K562 (cell line): ENCODE measurements around the gene COL7A1. TPM values are rescaled to one million over a fixed set of nuclear protein-coding genes. Genes with fewer than 3 reads are reported as not detected.
A peak's percentile ranks its signal among the peaks of the same experiment; 100 is the strongest.

Experiments
- ARID1B ChIP-seq: fragments of 450-650 bp; IDR thresholded peaks from 2 replicates; pipeline ENCODE4 v1.6.1; 2016; ENCODE audit warnings: antibody characterized with exemption, mild to moderate bottlenecking, inconsistent platforms
- ATF6 ChIP-seq: sonication (generic); formaldehyde crosslinking; IDR thresholded peaks from 2 replicates; pipeline ENCODE4 v1.4.0; 2020; ENCODE audit warnings: mild to moderate bottlenecking, missing genetic modification reagents
- CTCFL ChIP-seq: IDR thresholded peaks from 2 replicates; pipeline ENCODE4 v1.6.1; 2011; ENCODE audit warnings: borderline replicate concordance, low read depth, mild to moderate bottlenecking, moderate library complexity, low read length; ENCODE audit not compliant: insufficient read depth, poor library complexity, severe bottlenecking
- EGR1 ChIP-seq: fragments of 450-650 bp; conservative IDR thresholded peaks from 2 replicates; pipeline ENCODE4 v1.6.1; 2017; ENCODE audit warnings: mild to moderate bottlenecking
- HDAC1 ChIP-seq, 2 experiments: fragments of 450-650 bp; IDR thresholded peaks; 2 replicates each; pipeline ENCODE4 v1.6.1; 2016 to 2017; ENCODE audit warnings: inconsistent platforms in 1 of 2, mild to moderate bottlenecking in 1 of 2, moderate library complexity in 1 of 2
- HMGN3 ChIP-seq: IDR thresholded peaks from 2 replicates; pipeline ENCODE4 v1.6.1; 2011; ENCODE audit warnings: borderline replicate concordance, low read depth, mild to moderate bottlenecking, mixed read lengths, low read length; ENCODE audit not compliant: insufficient read length; ENCODE audit errors: extremely low read depth
- MCM3 ChIP-seq: fragments of 450-650 bp; IDR thresholded peaks from 2 replicates; pipeline ENCODE4 v1.6.1; 2016
- MCM7 ChIP-seq, 2 experiments: fragments of 450-650 bp; IDR thresholded peaks; 2 replicates each; pipeline ENCODE4 v1.6.1; 2016 to 2018
- MYBL2 ChIP-seq, 2 experiments: fragments of 450-650 bp in 1 of 2; sonication (generic) in 1 of 2; formaldehyde crosslinking in 1 of 2; IDR thresholded peaks; 2 replicates each; pipeline versions ENCODE4 v1.6.1 to v1.8.1; 2017 to 2022; ENCODE audit warnings: borderline replicate concordance in 1 of 2, inconsistent platforms in 1 of 2, low read depth in 1 of 2, mild to moderate bottlenecking in 1 of 2, missing genetic modification reagents in 1 of 2, moderate library complexity in 1 of 2
- NELFE ChIP-seq: IDR thresholded peaks from 2 replicates; pipeline ENCODE4 v1.6.1; 2011; ENCODE audit warnings: mild to moderate bottlenecking; ENCODE audit not compliant: insufficient read depth, insufficient read length
- RBM17 ChIP-seq: fragments of 200-400 bp; formaldehyde crosslinking; IDR thresholded peaks from 2 replicates; pipeline ENCODE4 v1.6.1; 2017; ENCODE audit warnings: low read depth, mild to moderate bottlenecking, low read length, borderline replicate concordance
- SMC3 ChIP-seq: conservative IDR thresholded peaks from 2 replicates; pipeline ENCODE4 v1.6.1; 2011; ENCODE audit warnings: low read depth, low read length, improper control_type of control experiment; ENCODE audit not compliant: insufficient read depth
- TAF9B ChIP-seq: fragments of 450-650 bp; IDR thresholded peaks from 2 replicates; pipeline ENCODE4 v1.6.1; 2018; ENCODE audit warnings: mild to moderate bottlenecking; ENCODE audit not compliant: partially characterized antibody
- TBL1XR1 ChIP-seq, 2 experiments: IDR thresholded peaks; 2 replicates each; pipeline ENCODE4 v1.6.1; 2012; ENCODE audit warnings: improper control_type of control experiment in 2 of 2, low read length in 2 of 2, mild to moderate bottlenecking in 1 of 2
- TCF15 ChIP-seq: fragments of 250-450 bp; sonication (Bioruptor Pico); IDR thresholded peaks from 2 replicates; pipeline ENCODE4 v1.8.0; 2022; ENCODE audit warnings: moderate library complexity, mild to moderate bottlenecking, inconsistent platforms
- TEAD1 ChIP-seq, 2 experiments: fragments of 450-650 bp in 1 of 2; sonication (generic) in 1 of 2; formaldehyde crosslinking; IDR thresholded peaks; 2 replicates each; pipeline versions ENCODE4 v1.4.0 to v1.8.0; 2020 to 2022; ENCODE audit warnings: mild to moderate bottlenecking in 2 of 2, missing genetic modification reagents in 1 of 2
- TEAD4 ChIP-seq, 2 experiments: sonication (generic) in 1 of 2; formaldehyde crosslinking in 1 of 2; IDR thresholded peaks; 2 replicates each; pipeline versions ENCODE4 v1.6.1 to v1.8.0; 2012 to 2022; ENCODE audit warnings: borderline replicate concordance in 1 of 2, inconsistent platforms in 1 of 2, low read length in 1 of 2, mild to moderate bottlenecking in 1 of 2, missing genetic modification reagents in 1 of 2
- U2AF1 ChIP-seq: fragments of 200-400 bp; formaldehyde crosslinking; optimal IDR thresholded peaks from 2 replicates; pipeline ENCODE3; 2017; ENCODE audit warnings: mild to moderate bottlenecking, low read depth, low read length, moderate library complexity
- ZKSCAN8 ChIP-seq: fragments of 200-800 bp; sonication (Bioruptor generic); IDR thresholded peaks from 2 replicates; pipeline ENCODE4 v1.6.1; 2016; ENCODE audit warnings: missing genetic modification characterization, missing compliant biosample characterization
- ZNF232 ChIP-seq: sonication (generic); formaldehyde crosslinking; IDR thresholded peaks from 2 replicates; pipeline ENCODE4 v1.8.0; 2022; ENCODE audit warnings: mild to moderate bottlenecking, missing genetic modification reagents
- ZNF324 ChIP-seq: fragments of 250-450 bp; sonication (Bioruptor Pico); IDR thresholded peaks from 2 replicates; pipeline ENCODE4 v1.4.0; 2020; ENCODE audit warnings: mild to moderate bottlenecking
- ZNF586 ChIP-seq: fragments of 450-650 bp; formaldehyde crosslinking; conservative IDR thresholded peaks from 2 replicates; pipeline ENCODE4 v1.4.0; 2020; ENCODE audit warnings: mild to moderate bottlenecking, moderate library complexity
- ZNF778 ChIP-seq: fragments of 450-650 bp; formaldehyde crosslinking; IDR thresholded peaks from 2 replicates; pipeline ENCODE4 v1.4.0; 2020; ENCODE audit warnings: mild to moderate bottlenecking, moderate library complexity
- polyA plus RNA-seq, 8 experiments: library from polyadenylated mRNA; depleted of rRNA in 4 of 8; stranded (reverse) in 5 of 8; unstranded in 3 of 8; fragments of >200 nt; fragmentation: Nextera tagmentation in 2 of 8; fragmentation: Illumina TruSeq in 1 of 8; extraction: Ambion mirVana in 2 of 8; extraction: Trizol in 1 of 8; gene quantifications; 2 replicates each; pipeline versions ENCODE4 v1.2.1 to v1.2.3, GENCODE V29; 2011 to 2014; ENCODE audit warnings: inconsistent platforms in 1 of 8, missing spikeins in 1 of 8
- total RNA-seq, 7 experiments: library from RNA; depleted of rRNA in 6 of 7; stranded (reverse); fragments of >200 nt in 6 of 7; fragmentation: Illumina TruSeq in 2 of 7; extraction: Trizol in 2 of 7; gene quantifications; 2 replicates each; pipeline versions ENCODE4 v1.2.1 to v1.2.3, GENCODE V29; 2011 to 2021; ENCODE audit warnings: low replicate concordance in 1 of 7

The COL7A1 gene
- total and polyA plus RNA-seq, 9 of the 15 experiments (the other 6 are each of a cell fraction or from before 2014, with no cell fraction given): 0.09 to 0.66 (median 0.35) TPM; not detected in 3

GRCh38 chr3:48609088-48610005 lies 14.2 kb upstream of the COL7A1 start, which contains the start of gene UQCRC1 (continued):
- no peak for TF ChIP-seq ZNF586 (CRISPR knock-in tag)
- TF ChIP-seq MYBL2 (IDR thresholded peaks at IDR 0.05; ENCODE audit: low read depth): no peak
- no peak for TF ChIP-seq MYBL2 (CRISPR knock-in tag; IDR thresholded peaks at IDR 0.05; ENCODE audit: borderline replicate concordance)
- TF ChIP-seq NELFE: no peak
- TF ChIP-seq ZKSCAN8 (CRISPR knock-in tag): no peak
- TF ChIP-seq MCM7 (IDR thresholded peaks at IDR 0.05): no peak
- TF ChIP-seq MCM3: no peak
- no peak for TF ChIP-seq U2AF1
- no peak for TF ChIP-seq ZNF324
- 0 out of 2 replicates have a peak, but pooled peaks have one; percentile 49 for TF ChIP-seq ATF6
- peak; percentile 81 for TF ChIP-seq EGR1
- no peak for TF ChIP-seq ZNF232 (CRISPR knock-in tag)
- peak; percentile 85 for TF ChIP-seq TAF9B
- TF ChIP-seq CTCFL: peak; percentile 99
- TF ChIP-seq TEAD4 (IDR thresholded peaks at IDR 0.05; ENCODE audit: low read length): no peak
- TF ChIP-seq TEAD4 (CRISPR knock-in tag; IDR thresholded peaks at IDR 0.05; ENCODE audit: borderline replicate concordance): no peak
- TF ChIP-seq TBL1XR1 (IDR thresholded peaks at IDR 0.05; ENCODE audit: low read length in 2 of 2): no peak
- TF ChIP-seq ARID1B: no peak
- TF ChIP-seq HMGN3: peak; percentile 65
- TF ChIP-seq TEAD1 (CRISPR knock-in tag; IDR thresholded peaks at IDR 0.05): no peak
- peak in 1 of 2 experiments; percentile 88; a peak in 2 of 4 replicates for TF ChIP-seq HDAC1 (IDR thresholded peaks at IDR 0.05)
- no peak for TF ChIP-seq ZNF778 (CRISPR knock-in tag)
- no peak for TF ChIP-seq RBM17
- TF ChIP-seq TCF15 (CRISPR knock-in tag): no peak
- 0 out of 2 replicates have a peak, but pooled peaks have one; percentile 31 for TF ChIP-seq SMC3
